Activated CD8-positive, alpha-beta memory T cell treated with anti-CD3 and anti-CD28 coated beads, Interleukin-2, amount 50 U/mL, for 4 hours (primary cell): Measurements from ENCODE around the gene GSX2.
"Not testable (repeated sequence)": the region's sequence is repeated elsewhere in the genome, so short reads cannot be mapped to it uniquely, and the experiment has no call there.

ENCODE experiments used
- DNase-seq: peaks from one replicate; pipeline ENCODE4 v3.0.0-alpha.2; 2020

GSX2 gene

GRCh38 chr4:54099748-54100574 lies at the start of gene GSX2:
Gene GSX2, plus strand, starts transcription at chr4:54100163. Its CDS starts 182 bp downstream, at chr4:54100345.
- DNase-seq = no peak

- no peak for DNase-seq
These were observed 49.6 kb upstream of the GSX2 start for GRCh38 chr4:54050214-54050904.

- not testable (repeated sequence) for DNase-seq
These were observed 46.6 kb upstream of the GSX2 start for GRCh38 chr4:54053322-54053721.

- DNase-seq = no peak
These were observed 45.5 kb upstream of the GSX2 start for GRCh38 chr4:54054501-54054900.

GRCh38 chr4:54055494-54055893 lies 44.5 kb upstream of the GSX2 start:
- no peak for DNase-seq

GRCh38 chr4:54056360-54056759 lies 43.6 kb upstream of the GSX2 start:
- DNase-seq = no peak

- no peak for DNase-seq
These were observed 41.8 kb upstream of the GSX2 start for GRCh38 chr4:54058171-54058570.

GRCh38 chr4:54060116-54060515 lies 39.8 kb upstream of the GSX2 start:
- no peak for DNase-seq

- no peak for DNase-seq
These were observed 38.9 kb upstream of the GSX2 start for GRCh38 chr4:54061067-54061466.

GRCh38 chr4:54061873-54062272 lies 38.1 kb upstream of the GSX2 start:
- DNase-seq = no peak

- DNase-seq = no peak
These were observed 37.6 kb upstream of the GSX2 start for GRCh38 chr4:54062392-54062791.

- no peak for DNase-seq
These were observed 36.7 kb upstream of the GSX2 start for GRCh38 chr4:54063229-54063628.

GRCh38 chr4:54063737-54064316 lies 36.1 kb upstream of the GSX2 start:
- DNase-seq = peak; percentile 22

- DNase-seq = peak; percentile 98
These were observed 35.4 kb upstream of the GSX2 start, which contains the start of gene CHIC2 for GRCh38 chr4:54064317-54065111. Gene CHIC2, minus strand, starts transcription at chr4:54064605. Its CDS starts 305 bp downstream, at chr4:54064300.

GRCh38 chr4:54065282-54066087 lies 34.5 kb upstream of the GSX2 start:
- DNase-seq = no peak

GRCh38 chr4:54066088-54066415 lies 33.9 kb upstream of the GSX2 start:
- no peak for DNase-seq

- no peak for DNase-seq
These were observed 33.2 kb upstream of the GSX2 start for GRCh38 chr4:54066718-54067129.

- DNase-seq = no peak
These were observed 32.8 kb upstream of the GSX2 start for GRCh38 chr4:54067166-54067565.

- DNase-seq = no peak
These were observed 26.6 kb upstream of the GSX2 start for GRCh38 chr4:54073271-54073880.

GRCh38 chr4:54074381-54074780 lies 25.6 kb upstream of the GSX2 start:
- no peak for DNase-seq

GRCh38 chr4:54076673-54077072 lies 23.3 kb upstream of the GSX2 start:
- no peak for DNase-seq

GRCh38 chr4:54077812-54078211 lies 22.2 kb upstream of the GSX2 start:
- no peak for DNase-seq
